Stimulated activated CD4-positive, alpha-beta T cell treated with anti-CD3 and anti-CD28 coated beads, TNF-alpha, amount 100 ng/mL, for 1 hour (primary cell): ENCODE results near the gene BAD.
"Not testable (repeated sequence)": the region's sequence is repeated elsewhere in the genome, so short reads cannot be mapped to it uniquely, and the experiment has no call there.

Experiments used
- DNase-seq, 3 donors: peaks; one replicate each; pipeline ENCODE4 v3.0.0-alpha.2; 2020; ENCODE audit warnings: low read depth in 3 of 3, low spot score in 1 of 3

BAD gene

DNA sequence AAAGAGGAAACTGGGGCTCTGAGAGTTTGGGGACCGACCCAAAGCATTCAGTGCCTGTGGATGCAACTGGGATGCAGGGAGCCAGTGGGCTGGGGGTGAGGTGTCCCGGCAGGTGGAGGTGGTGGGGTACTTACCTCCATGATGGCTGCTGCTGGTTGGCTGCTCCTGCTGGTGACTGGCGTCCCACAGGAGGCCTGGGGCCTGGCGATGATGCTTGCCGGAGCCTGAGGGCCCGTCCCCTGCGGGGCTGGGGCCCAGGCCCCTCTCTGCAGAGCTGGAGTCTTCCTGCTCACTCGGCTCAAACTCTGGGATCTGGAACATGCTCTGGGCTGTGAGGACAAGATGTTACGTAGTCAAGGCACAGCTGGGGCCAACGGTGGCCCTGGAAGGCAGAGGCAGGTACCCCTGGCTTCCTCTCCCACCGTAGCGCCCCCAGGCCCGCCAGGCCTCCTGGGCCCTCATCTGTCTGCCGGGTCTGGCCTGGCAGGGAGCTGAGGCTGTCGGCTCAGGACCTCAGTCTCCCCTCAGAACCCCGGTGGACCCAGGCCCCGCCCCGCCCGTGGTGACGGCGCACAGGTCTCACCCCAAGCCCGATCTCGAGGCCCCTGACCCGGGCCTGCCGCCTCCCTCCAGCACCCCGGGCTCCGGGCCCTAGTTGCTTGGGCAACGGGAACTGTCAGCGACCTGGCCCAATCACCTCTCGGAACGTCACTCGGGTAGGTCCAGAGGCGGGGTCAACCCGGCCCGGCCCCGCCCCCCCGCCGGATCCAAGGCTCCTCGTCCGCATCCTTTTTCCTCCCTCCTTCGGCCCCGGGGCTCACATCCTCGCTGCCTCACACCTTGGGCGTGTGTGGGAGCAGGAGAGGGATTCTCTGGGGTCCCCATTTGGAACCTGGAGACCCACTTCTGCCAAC lies at the start of gene BAD:
BAD (minus strand) TSS at position 618 of the 914 bp plus-strand sequence; CDS start at position 321, 297 bp downstream.
- DNase-seq, result peak; percentile 82 to 91 (median 85)

DNA sequence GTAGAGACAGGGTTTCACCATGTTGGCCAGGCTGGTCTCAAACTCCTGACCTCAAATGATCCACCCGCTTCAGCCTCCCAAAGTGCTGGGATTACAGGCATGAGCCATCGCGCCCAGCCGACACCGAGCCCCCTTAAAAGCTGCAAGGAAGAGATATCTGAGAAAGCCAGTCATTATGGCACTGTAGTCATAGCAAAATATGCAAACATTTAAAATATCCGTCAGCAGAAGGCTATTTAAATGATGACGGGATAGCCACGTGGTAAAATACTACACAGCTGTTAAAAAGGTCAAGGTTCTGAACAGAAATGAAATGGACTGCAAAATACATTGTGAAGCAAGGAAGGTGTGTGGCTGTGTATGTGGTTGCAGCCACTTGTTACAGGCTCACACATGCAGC lies 49.1 kb upstream of the BAD start:
- DNase-seq, result no peak

DNA sequence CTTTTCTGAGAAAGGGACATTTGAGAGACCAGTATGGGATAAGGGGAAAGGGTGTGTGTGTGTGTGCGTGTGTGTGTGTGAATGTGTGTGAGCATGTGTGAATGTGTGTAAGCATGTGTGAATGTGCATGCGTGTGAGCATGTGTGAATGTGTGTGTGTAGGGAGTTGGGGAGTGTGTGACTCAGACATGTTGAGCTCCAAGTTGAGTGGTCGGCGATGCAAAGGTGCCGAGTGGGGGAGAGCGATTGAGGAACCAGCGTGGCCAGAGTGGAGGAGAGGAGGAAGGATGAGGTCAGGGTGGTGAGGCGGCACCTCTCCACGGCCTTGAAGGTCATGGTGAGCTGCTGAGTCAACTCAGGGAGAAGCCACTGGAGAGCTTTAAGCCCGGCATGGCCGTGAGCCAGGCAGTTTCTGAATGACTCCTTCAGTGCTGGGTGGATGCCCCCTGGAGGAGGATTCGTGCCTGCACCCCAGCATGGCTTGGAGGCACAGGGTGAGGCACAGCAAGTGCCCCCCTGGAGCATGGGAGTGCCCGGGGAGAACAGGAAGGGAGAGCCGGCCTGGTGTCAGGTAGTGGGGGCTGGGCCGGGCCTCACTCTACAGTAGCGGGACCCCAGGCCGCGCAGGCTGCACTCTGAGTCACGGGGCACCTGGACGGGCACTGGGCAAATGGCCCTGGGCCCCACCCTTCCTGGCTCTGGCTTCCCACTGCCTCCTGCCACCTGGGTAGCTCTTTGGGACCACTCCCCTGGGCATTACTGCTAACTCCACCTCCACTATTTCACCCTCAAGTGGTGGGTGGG lies 47.3 kb upstream of the BAD start:
- DNase-seq, result peak in 2 of 3 donors; percentile 23 to 34

DNA sequence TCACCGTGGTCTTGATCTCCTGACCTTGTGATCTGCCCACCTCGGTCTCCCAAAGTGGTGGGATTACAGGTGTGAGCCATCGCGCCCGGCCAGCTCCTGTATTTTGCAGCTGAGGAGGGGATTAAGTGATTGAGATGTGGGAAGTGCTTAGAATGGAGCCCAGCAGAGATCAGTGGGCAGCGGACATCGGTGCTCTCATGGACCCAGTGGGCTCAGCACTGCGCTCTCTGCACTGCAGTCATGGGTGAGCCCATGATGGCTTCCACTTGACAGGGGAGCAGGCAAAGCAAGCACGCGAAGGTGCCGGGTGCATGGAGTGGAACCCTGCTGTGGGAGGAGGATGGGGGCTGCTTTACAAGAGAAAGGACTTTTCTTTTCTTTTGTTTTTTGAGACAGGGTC lies 46.4 kb upstream of the BAD start:
- no peak for DNase-seq

DNA sequence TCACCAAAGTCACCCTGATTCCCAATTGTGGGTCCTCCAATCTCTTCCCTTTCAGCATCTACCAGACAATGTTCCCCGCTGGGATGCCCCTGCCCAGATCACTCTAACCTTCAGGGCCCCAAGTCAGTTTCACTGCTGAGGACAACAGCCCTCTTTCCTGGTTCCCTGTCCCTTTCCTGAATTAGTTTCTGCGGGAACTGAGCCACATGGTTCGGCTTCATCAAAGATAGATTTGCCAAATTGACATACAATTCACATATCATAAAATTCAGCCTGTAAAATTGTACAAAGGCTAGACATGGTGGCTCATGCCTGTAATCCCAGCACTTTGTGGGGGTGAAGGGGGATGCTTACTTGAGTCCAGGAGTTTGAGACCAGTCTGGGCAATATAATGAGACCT lies 43.5 kb upstream of the BAD start:
- no peak for DNase-seq

DNA sequence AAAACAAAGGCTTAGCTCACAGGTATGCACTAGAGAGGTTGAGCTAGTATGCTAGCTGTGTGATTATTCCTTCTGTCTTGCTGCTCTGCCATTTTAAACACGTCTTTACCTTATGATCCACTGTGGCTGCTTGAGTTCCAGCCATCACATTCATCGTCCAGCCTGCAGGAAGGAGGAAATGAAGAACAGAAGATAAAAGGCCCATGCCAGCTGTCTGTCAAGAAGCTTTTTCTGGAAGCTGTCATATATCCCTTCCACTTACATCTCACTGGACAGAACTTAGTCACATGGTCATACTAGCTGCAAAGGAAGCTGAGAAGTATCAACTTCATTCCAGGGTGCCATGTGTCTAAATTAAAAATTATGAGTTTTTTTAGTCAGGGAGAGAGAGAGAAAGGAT lies 42.9 kb upstream of the BAD start:
- DNase-seq, result no peak

DNA sequence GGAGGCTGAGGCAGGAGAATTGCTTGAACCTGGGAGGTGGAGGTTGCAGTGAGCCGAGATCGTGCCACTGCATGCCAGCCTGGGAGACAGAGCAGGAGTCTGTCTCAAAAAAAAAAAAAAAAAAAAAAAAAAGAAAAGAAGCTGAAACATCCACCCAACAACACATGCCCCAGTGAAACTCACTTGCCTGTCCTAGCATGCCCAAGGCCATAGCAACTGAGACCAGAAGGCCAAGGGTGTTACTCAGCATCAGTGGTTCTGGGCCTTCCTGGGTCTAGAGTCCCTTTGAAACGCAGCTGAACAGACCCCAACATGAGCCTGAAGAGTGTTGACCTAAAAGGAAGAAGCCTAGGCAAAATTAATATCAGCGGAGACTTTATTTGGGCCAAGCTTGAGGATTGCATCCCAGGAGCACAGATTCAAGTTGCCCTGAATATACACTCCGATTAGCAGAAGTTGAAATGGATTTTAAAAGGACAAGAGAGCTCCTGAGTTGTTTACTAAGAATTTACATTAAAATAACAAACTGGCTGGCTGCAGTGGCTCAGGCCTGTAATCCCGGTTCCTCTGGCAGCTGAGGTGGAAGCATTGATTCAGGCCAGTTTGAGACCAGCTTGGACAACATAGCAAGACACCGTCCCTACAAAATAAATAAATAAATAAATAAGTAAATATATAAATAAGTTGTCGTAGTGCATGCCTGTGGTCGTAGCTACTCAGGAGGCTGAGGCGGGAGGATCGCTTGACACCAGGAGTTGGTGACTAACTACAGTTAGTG lies 40.4 kb upstream of the BAD start:
- no peak for DNase-seq

DNA sequence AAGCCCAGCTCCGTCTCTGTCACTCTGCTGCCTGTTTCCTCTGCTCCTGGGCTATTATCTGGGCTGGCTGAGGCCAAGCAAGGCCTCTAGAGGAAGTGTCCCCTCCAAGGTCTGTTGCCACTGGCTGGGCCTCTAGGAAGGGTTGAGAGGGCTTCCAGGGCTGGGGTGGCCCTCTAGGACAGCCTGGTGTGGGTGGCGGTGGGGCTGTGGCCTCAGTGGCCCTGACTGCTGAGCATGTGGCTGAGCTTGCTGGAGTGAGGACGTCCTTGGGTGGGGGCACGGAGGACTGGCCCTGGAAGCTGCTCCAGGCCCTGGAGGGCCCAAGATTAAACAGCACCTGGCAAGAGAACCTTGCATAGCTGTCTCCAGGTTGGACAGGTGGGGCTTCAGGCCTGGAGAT lies 39.5 kb upstream of the BAD start:
- not testable (repeated sequence) for DNase-seq

DNA sequence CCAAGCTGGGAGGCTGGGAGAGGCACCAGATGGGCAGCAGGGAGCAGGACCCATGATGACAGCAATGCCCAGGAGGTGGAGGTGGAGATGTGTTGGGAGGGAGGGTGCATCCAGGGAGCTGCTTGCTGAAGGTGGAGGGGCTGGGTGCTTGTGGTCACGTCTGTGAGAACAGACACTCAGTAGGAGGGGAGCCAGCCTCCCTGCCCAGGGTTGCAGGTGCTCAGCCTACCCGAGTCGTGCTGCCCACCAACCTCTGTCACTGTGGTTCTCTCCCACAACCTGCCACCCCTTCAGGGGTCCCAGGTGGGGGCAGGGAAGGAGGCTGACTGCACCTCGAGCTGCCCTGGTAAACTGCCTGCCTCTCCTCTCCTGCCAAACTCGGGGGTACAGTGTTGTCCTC lies 38.9 kb upstream of the BAD start:
- no peak for DNase-seq

DNA sequence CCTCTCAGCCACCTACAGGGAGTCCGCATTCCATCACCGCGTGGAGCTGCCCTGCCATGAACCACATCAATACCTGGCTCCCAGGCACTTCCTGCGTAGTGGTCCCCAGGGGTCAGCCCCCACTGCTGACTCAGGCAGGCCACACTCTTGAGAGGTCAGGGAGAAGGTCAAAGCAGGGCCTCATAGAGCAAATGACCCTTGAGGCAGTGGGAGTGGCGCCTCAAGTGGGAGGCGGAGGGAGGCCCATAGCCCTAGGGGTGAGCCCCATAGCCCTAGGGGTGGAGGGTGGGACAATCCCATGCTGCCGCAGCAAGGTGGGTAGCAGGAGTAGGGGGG lies 38.4 kb upstream of the BAD start:
- no peak for DNase-seq

DNA sequence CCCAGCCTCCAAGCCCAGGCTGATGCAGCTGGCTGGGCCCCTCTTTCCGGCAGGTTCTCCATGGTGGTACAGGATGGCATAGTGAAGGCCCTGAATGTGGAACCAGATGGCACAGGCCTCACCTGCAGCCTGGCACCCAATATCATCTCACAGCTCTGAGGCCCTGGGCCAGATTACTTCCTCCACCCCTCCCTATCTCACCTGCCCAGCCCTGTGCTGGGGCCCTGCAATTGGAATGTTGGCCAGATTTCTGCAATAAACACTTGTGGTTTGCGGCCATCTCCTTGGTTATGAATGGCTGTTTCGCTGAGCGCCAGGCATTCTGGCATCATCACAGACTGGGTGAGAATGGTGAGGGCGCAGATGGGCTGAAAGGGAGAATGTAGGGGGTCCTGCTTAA lies 37.1 kb upstream of the BAD start:
- no peak for DNase-seq

DNA sequence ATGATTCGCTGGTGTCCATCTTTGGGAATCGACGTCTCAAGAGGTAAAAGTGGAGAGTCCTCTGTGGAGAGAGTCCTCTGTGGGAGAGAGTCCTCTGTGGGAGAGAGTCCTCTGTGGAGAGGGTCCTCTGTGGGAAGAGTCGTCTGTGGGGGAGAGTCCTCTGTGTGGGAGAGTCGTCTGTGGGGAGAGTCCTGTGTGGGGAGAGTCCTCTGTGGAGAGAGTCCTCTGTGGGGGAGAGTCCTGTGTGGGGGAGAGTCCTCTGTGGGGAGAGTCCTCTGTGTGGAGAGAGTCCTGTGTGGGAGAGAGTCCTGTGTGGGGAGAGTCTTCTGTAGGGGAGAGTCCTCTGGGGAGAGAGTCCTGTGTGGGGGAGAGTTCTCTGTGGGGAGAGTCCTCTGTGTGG lies 36.6 kb upstream of the BAD start:
- DNase-seq, result no peak

DNA sequence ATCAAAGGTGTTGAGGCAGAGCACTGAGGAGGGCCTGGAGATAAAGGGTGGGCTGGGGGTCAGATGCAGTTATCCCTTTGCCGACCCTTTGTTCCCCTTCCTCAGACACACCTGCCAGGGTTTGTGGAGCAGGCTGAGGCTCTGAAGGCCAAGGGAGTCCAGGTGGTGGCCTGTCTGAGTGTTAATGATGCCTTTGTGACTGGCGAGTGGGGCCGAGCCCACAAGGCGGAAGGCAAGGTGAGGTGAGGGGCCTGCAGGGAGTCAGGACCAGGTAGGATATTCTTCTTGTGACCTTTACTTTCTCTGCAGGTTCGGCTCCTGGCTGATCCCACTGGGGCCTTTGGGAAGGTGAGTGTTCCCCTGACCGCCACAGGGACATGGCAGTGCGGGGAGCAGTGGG lies 36.1 kb upstream of the BAD start:
- DNase-seq, result no peak

DNA sequence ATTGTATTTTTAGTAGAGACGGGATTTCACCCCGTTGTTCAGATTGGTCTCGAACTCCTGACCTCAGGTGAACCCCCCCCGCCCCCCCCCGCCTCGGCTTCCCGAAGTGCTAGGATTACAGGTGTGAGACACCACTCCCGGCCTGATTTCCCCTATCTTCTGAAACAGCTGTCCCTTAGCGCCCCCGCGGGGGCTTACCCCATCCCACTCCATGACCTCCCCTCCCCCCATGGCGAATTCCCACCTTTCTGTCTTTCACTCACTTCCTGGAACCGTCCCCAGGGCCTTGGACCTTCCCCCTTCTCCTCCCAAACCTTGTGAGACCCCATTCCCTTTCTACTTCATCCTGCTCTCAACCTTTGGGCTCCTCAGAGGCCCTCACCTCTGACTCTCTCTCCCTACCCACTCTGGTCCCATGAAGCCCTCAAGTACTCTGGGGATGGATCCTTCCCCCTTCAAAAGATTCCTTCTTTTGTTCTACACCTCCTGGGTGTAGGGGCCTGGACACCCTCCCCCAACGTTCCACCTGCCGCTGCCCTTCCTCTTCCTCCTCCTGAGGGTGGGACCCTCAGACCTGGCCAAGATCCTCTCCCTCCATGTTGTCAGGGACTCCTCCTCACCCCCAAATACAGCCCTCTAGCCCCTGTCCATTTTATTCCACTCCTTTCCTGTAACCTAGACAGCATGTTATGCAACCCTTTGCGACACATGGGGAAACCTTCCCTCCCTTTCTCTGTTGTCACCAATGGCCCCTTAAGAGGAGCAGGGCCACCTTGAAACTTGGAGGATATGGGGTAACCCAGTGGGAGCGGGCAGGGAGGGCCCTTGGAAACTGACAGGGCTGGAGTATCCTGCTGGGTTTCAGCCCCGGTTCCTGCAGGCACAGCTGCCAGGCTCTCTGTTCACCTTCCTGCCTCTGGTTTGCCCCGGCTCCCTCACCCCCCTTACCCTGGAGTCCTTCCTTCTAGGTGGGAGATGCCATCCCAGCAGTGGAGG lies 34.6 kb upstream of the BAD start:
- no peak for DNase-seq

DNA sequence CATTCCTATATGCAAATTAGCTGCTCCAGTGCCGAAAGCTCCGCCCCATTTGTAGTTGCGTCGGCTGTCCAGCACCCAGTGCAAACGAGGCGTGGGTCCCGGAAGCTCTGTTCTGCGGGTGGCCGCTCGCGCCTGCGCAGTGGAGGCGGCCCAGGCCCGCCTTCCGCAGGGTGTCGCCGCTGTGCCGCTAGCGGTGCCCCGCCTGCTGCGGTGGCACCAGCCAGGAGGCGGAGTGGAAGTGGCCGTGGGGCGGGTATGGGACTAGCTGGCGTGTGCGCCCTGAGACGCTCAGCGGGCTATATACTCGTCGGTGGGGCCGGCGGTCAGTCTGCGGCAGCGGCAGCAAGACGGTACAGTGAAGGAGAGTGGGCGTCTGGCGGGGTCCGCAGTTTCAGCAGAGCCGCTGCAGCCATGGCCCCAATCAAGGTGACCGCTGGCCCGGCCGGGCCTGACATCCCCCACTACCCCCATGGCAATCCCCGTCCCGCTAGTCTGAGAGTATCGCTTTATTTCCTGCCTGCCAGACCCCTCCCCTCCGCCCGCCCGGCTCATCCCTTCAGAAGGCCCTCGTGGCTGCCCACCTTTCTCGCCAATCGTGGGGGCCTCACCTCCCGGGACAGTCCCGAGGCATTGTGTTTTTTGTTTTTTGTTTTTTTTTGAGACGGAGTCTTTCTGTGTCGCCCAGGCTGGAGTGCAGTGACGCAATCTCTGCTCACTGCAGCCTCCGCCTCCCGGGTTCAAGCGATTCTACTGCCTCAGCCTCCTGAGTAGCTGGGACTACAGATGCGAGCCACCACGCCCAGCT lies 33.7 kb upstream of the BAD start, which contains the start of gene PRDX5:
PRDX5 (plus strand) TSS at position 161 of the 805 bp plus-strand sequence; CDS start at position 256, 95 bp downstream.
- DNase-seq, result peak; percentile 86 to 91 (median 88)

DNA sequence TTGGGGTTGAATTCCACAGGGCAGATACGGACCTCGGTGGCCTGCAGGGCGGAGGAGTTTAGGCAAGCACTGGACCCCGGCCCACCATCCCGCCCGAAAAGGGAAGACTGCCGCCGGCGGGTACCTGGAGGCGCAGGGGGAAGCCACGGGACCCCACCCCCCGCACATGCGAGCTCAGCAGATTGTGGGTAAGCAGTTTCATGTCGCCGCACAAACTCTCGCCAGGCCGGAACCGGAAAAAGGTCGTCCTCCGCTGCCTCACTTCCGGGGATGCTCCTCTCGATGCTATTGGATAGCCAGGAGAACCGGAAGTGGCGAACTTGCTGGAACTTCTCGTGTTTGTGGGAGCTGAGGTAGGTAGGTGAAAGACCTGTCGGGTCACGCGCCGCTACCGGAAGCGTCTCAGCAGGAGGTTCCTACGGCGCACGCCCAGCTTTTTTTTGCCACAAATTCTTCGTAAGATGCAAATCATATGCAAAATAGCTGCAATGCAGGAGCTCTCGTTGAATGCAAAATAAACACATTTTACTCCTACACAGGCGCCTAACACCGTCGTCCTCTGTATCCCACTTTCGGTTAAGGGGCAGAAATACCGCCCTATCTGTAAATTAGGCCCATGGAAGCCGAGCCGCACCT lies 33.0 kb upstream of the BAD start, which contains the start of gene TRMT112:
TRMT112 (minus strand) TSS at position 235 of the 636 bp plus-strand sequence; CDS start at position 202, 33 bp downstream.
- peak; percentile 81 to 95 (median 88) for DNase-seq

DNA sequence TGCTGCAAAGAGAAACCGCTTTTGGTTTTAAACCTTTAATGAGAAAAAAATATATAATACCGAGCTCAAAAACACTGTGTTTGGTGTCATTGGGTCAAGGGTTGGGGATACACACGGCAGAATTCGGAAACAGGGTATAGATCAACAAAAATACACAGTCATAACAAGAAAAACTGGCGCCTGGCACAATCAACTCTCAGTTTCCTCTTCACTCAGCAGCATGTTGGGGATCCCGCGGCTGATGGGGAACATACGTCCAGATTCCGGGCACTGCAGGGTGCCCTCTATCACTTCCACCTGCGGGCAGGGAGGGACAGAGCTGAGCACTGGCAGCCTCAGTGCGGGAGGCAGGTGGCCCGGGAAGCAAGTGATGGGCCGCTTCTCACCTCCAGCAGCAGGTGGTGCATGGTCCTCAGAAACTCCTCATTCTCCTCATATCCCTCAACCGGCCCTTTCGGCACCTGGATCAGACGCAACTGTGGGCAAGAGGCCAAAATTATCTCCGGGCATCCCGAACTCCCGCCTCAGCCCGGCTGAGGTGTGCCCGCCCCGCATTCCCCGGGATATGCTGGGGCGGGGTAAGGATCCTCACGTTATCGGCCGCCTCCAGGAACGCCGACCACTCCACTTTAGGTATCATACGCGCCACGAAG lies 32.3 kb upstream of the BAD start:
- DNase-seq, result peak in 1 of 3 donors; percentile 33
